Mammary epithelial cell (primary cell): ENCODE data around the gene PLK2.

Experiments
- CTCF ChIP-seq, 2 donors: IDR thresholded peaks in 1 of 2; conservative IDR thresholded peaks in 1 of 2; 2 replicates each; pipeline ENCODE4 v1.5.1; 2011 to 2012; ENCODE audit warnings: inconsistent platforms in 2 of 2, low read length in 2 of 2, mild to moderate bottlenecking in 2 of 2, control low read depth in 1 of 2, low read depth in 1 of 2; ENCODE audit not compliant: insufficient read depth in 1 of 2; ENCODE audit errors: extremely low read depth in 1 of 2
- EZH2 ChIP-seq: IDR thresholded peaks from 2 replicates; pipeline ENCODE4 v1.6.1; 2012; ENCODE audit warnings: low read length, inconsistent platforms, borderline replicate concordance

- no peak for TF ChIP-seq CTCF (conservative IDR thresholded peaks at IDR 0.05 in 1 of 2, IDR thresholded peaks at IDR 0.05 in 1 of 2; ENCODE audit: extremely low read depth in 1 of 2, insufficient read depth in 1 of 2, low read depth in 1 of 2, low read length in 2 of 2)
- TF ChIP-seq EZH2, result no peak
Measured at GRCh38 chr5:58440901-58441460, 18.9 kb downstream of the PLK2 start.
